Astrocyte of the cerebellum (primary cell): Measurements from ENCODE around the gene RPL21.

Experiments
- DNase-seq: peaks from one replicate; pipeline ENCODE4 v3.0.0-alpha.2; 2011; ENCODE audit warnings: low read depth
- H3K4me3 ChIP-seq: 2 replicates; pipeline ENCODE4 v1.5.1; 2011; ENCODE audit warnings: mild to moderate bottlenecking, low read depth, low read length, moderate library complexity
- in situ Hi-C: cut with HindIII; loops from 2 replicates; pipeline ENCODE4 v1.10.0; 2017; ENCODE audit warnings: low sequenced_read_pairs
- TF ChIP-seq, protein P1 (sequence below): IDR thresholded peaks from 2 replicates; pipeline ENCODE4 v1.5.1; 2012; ENCODE audit warnings: low read length, low read depth, moderate library complexity, mild to moderate bottlenecking; ENCODE audit errors: missing control alignments

The RPL21 gene

DNA sequence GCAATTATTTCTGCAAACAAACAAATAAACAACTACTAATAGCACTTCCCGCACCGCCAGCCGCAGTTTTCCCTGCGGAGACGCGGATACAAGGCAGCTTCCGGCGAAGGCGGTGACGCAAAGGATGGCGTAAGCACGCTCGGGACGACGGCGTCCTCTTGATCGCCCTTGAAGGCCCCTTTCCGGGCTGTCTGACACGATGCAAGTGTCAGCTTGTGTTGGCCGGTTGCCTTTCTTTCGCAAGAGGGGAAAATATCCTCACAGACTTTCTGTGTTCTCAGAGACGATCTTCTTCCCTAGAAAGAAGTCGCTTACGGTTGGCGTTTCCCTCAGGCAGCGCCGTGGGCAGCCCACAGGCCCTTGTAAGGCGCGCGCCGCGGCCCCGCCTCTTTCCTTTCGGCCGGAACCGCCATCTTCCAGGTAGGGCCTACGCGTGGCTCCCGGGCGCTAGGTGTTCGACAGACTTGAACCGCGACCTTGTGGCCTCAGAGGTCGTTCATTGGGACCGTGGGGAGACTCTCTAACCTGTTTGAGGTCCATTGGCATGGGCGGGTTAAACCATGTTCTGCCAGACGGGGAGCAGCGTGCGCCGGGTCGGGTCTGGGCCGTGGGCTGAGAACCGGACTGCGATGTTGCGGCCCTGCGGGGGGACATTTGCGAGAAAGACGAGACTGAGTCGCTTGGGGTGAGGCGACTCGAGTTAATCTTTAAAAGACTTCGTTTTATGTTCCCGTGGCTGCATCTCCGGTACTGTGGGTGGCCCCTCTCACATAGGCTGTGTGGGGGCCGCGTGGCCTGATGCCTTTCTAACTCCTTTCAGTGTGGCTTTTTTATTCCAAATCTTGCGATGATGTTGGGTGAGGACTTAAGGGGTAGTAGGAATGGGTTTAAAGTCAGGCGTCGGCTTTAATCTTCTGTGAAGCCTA is at the start of gene RPL21:
RPL21 (plus strand) TSS at position 393 of the 926 bp plus-strand sequence. CDS start 2,219 bp downstream, outside the sequence.
- in situ Hi-C loops: no loop called here
- peak; percentile 96 for DNase-seq
- TF ChIP-seq, protein P1, sequence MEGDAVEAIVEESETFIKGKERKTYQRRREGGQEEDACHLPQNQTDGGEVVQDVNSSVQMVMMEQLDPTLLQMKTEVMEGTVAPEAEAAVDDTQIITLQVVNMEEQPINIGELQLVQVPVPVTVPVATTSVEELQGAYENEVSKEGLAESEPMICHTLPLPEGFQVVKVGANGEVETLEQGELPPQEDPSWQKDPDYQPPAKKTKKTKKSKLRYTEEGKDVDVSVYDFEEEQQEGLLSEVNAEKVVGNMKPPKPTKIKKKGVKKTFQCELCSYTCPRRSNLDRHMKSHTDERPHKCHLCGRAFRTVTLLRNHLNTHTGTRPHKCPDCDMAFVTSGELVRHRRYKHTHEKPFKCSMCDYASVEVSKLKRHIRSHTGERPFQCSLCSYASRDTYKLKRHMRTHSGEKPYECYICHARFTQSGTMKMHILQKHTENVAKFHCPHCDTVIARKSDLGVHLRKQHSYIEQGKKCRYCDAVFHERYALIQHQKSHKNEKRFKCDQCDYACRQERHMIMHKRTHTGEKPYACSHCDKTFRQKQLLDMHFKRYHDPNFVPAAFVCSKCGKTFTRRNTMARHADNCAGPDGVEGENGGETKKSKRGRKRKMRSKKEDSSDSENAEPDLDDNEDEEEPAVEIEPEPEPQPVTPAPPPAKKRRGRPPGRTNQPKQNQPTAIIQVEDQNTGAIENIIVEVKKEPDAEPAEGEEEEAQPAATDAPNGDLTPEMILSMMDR: no peak
- peak within 1 kb of the TSS; percentile 92 for H3K4me3 ChIP-seq

DNA sequence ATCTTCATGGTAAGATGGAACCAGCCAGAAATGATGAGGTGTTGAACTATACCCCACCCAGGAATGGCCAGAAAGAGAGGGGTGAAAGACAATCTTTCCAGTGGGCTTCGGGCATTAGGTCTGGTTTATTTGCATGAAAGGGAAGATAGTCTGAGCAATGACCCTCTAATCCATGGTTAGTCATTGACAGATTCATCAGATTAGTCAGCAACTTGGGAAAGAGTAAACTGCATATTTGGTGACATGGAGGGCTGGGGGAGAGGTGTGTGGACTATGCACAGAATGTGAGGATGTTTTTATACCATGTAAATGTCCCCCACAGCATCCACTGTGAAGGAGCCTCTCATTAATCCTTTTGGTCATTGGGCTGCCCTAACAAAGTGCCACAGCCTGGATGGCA is 49.7 kb upstream of the RPL21 start:
- no peak for DNase-seq
- in situ Hi-C loops: no loop called here
- TF ChIP-seq, protein P1: no peak

DNA sequence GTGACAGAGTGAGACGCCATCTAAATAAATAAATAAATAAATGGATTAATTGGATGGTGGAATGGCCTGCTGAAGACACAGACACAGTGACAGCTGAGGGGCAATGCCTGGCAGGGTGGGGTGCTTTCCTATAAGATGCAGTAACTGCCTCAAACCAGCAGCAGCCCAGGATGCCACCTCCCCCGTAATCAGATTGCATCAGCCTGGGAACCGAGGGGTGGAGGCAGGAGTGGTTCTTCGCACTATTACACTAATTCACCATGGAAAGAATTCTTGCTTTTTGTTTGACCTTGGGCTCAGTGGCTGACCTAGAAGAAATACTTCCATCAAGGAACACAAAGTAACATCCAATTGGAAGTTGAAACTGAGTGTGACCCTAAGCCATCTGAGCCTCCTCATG is 48.2 kb upstream of the RPL21 start:
- TF ChIP-seq, protein P1: no peak
- DNase-seq: no peak
- in situ Hi-C loops: no loop called here
- no peak overlapping the region for H3K4me3 ChIP-seq

More for the DNA sequence above, 49.7 kb upstream of the RPL21 start:
- no peak overlapping the region for H3K4me3 ChIP-seq

DNA sequence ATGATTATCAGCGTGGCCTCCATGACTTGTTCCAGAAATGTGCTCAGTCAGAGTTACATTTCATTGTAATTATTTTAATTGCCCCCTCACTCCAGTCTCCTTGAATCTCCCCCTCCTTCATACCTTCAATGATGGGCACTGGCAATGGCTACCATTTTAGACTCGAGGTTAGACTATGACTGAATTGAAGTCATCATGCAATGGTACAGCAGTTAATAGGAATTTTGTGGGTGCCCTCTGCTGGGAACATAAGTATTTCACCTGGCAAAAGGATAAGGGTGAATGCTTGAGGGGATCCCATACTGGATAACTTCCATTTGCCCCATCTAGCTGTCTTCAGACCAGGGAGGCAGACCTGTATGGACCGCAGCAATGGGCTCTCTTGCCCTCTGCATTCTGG is 47.5 kb upstream of the RPL21 start:
- DNase-seq: no peak
- in situ Hi-C loops: no loop called here
- TF ChIP-seq, protein P1: peak; percentile 28
- H3K4me3 ChIP-seq: no peak overlapping the region

DNA sequence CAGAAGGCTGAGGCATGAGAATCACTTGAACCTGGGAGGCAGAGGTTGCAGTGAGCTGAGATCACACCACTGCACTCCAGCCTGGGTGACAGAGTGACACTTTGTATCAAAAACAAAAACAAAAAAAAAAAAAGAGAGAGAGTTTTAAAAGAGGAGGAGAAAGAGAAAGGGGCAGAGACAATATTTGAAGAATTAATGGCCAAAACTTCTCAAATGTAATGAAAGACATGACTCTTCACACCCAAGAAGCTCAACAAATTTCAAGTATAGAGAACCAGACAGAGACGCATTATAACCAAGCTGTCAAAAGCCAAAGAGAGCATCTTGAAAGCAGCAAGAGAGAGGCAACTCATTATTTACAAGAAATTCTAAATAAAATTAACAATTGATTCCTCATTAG is 42.8 kb upstream of the RPL21 start:
- no peak for DNase-seq
- in situ Hi-C loops: no loop called here
- TF ChIP-seq, protein P1: no peak
- no peak overlapping the region for H3K4me3 ChIP-seq

DNA sequence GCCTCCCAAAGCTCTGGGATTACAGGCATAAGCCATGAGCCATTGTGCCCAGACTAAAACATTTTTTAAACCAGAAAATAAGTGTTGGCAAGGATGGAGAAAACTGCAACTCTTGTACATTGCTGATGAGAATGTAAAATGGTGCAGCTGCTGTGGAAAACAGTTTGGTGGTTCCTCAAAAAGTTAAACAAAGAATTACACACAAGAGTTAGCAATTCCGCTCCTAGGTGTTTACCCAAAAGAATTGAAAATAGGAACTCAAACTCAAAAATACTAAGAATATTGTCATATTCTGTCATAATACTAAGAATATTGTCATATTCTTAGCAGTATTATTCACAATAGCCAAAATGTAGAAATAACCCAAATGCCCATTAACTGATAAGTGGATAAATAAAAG is 40.1 kb upstream of the RPL21 start:
- no peak for DNase-seq
- H3K4me3 ChIP-seq: no peak overlapping the region
- in situ Hi-C loops: no loop called here
- TF ChIP-seq, protein P1: no peak
